Dendritic cell treated with granulocyte-macrophage colony-stimulating factor and Interleukin-4, amounts not matched to agents 40 ng/mL and 50 ng/mL, for 4 days (primary cell): ENCODE measurements around the gene ARG2.
A peak's percentile ranks its signal among the peaks of the same experiment; 100 is the strongest.

ENCODE experiments used
- H3K27ac Mint-ChIP-seq: one replicate; pipeline ENCODE4 v1.8.0; 2022; ENCODE audit warnings: mild to moderate bottlenecking, mixed read lengths
- H3K27me3 Mint-ChIP-seq: one replicate; pipeline ENCODE4 v1.8.0; 2022; ENCODE audit warnings: mild to moderate bottlenecking, mixed read lengths
- H3K36me3 Mint-ChIP-seq: one replicate; pipeline ENCODE4 v1.8.0; 2022; ENCODE audit warnings: low read depth, mixed read lengths
- H3K4me1 Mint-ChIP-seq: one replicate; pipeline ENCODE4 v1.8.0; 2022; ENCODE audit warnings: low read depth, mixed read lengths
- H3K4me3 Mint-ChIP-seq: one replicate; pipeline ENCODE4 v1.8.0; 2022; ENCODE audit warnings: mild to moderate bottlenecking, moderate library complexity, mixed read lengths
- H3K9me3 Mint-ChIP-seq: one replicate; pipeline ENCODE4 v1.8.0; 2022; ENCODE audit warnings: mixed read lengths
- intact Hi-C: fragments of 100-400 bp; cut with micrococcal nuclease; formaldehyde crosslinking; loops from one replicate; pipeline ENCODE4 v1.15.0; 2022

The ARG2 gene

DNA sequence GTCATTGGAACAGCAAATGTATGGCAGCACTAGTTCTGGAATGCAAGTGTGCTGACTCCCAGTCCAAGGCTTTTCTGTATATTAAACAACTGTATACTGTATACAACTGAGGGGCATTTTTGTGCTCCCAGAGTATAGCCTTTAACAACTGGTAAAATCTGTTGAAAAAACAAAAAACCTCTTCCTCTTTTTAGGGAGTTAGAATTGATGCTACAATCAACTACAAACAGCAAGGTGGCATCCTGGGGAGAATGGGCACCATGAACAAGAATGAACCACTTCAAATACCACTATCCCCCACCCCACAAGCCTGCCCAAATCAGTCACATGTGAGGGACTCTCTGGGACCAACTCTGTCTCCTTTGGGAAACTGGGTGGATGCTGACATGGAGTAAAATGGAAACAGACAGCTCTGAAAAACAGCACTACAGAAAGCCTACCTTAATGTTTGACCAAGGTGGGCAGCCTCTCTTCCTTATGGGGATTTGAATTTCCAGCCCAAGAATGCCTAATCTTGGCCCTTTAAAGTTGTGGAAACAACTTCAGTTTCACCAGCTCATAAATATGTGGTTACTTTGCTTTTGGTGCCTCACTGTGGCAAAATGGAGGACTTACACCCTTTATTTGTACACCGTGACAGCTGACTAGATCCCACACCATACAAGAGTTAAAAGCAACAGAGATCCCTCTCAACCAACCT, 47.2 kb downstream of the ARG2 start:
- no peaks in the 10 kb centered on the region for H3K9me3 Mint-ChIP-seq
- H3K27ac Mint-ChIP-seq, result peak overlapping the region; percentile 30
- H3K4me1 Mint-ChIP-seq, result peaks cover 77% of the 10 kb centered on the region
- peaks cover 41% of the 10 kb centered on the region for H3K36me3 Mint-ChIP-seq
- no peak overlapping the region for H3K4me3 Mint-ChIP-seq
- no peaks in the 10 kb centered on the region for H3K27me3 Mint-ChIP-seq
- intact Hi-C loops, result loop anchor here (1.0 to 2.0 kb wide), 3 partner anchors 38 to 83 kb away; no protein-coding TSS in a partner anchor

DNA sequence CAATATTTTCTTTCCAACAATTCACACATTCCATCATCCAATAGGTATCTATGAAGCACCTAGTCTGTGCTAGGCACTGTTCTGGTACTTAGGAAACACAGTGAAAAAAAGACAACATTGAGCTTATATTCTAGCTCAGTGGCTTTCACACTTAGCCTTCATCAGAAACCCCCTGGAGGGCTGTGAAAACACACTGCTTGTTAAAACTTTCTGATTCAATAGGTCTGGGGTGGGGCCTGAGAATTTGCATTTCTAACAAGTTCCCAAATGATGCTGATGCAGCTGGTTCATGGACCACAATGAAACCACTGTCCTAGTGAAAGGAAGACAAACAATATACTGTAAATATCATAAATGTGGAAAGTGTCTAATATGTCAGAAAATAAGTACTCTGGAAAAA, 48.8 kb downstream of the ARG2 start:
- intact Hi-C loops, result no loop called here
- Mint-ChIP-seq H3K4me3 (no peak overlapping the region), H3K27ac (no peak overlapping the region), H3K27me3 (no peaks in the 10 kb centered on the region), H3K9me3 (no peaks in the 10 kb centered on the region), H3K36me3 (peaks cover 40% of the 10 kb centered on the region), H3K4me1 (peaks cover 80% of the 10 kb centered on the region)

DNA sequence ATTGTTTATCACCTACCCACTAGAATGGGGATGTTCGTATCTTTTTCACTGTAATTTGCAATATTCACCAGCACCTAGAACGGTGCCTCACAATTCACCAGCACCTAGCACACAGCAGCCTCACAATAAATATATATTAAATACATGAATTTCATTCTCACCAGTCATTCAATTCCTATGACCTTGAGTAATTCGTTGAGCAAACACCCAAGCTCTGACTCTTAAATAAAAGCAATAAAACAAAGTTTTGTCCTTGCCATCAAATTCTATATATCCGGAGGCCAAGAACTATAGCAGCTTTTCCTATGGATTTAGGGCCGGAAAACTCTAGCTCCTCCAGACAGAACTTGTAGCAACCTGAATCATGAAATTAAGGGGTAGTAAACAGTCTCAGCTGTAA, 53.7 kb downstream of the ARG2 start:
- peaks cover 65% of the 10 kb centered on the region for H3K4me1 Mint-ChIP-seq
- H3K36me3 Mint-ChIP-seq, result peaks cover 68% of the 10 kb centered on the region
- intact Hi-C loops, result no loop called here
- H3K4me3 Mint-ChIP-seq, result peak overlapping the region; percentile 92
- no peaks in the 10 kb centered on the region for H3K27me3 Mint-ChIP-seq
- peak overlapping the region; percentile 96 for H3K27ac Mint-ChIP-seq
- H3K9me3 Mint-ChIP-seq, result no peaks in the 10 kb centered on the region

DNA sequence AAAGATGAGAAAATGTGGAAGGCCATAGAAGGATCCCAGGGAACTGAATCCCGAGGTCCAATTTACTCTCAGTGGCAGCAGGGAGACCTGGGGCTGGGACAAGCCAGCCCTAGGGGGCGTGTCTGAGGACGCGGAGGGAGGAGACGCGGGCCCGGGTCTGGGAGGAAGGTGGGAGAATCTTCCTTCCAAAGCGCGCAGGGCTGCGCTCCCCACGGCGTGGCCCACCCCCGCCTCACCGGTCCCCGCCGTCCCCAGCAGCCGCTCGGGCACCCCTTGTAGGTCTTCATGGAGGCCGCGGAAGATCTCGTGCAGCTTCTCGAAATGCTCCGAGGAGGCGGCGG, 54.4 kb downstream of the ARG2 start:
- H3K27me3 Mint-ChIP-seq, result no peaks in the 10 kb centered on the region
- peak overlapping the region; percentile 92 for H3K4me3 Mint-ChIP-seq
- no peaks in the 10 kb centered on the region for H3K9me3 Mint-ChIP-seq
- peaks cover 59% of the 10 kb centered on the region for H3K4me1 Mint-ChIP-seq
- peak overlapping the region; percentile 96 for H3K27ac Mint-ChIP-seq
- intact Hi-C loops, result loop anchor here (1.0 kb wide), 1 partner anchor 74 kb away; the partner anchor contains the start of gene PIGH
- peaks cover 73% of the 10 kb centered on the region for H3K36me3 Mint-ChIP-seq

DNA sequence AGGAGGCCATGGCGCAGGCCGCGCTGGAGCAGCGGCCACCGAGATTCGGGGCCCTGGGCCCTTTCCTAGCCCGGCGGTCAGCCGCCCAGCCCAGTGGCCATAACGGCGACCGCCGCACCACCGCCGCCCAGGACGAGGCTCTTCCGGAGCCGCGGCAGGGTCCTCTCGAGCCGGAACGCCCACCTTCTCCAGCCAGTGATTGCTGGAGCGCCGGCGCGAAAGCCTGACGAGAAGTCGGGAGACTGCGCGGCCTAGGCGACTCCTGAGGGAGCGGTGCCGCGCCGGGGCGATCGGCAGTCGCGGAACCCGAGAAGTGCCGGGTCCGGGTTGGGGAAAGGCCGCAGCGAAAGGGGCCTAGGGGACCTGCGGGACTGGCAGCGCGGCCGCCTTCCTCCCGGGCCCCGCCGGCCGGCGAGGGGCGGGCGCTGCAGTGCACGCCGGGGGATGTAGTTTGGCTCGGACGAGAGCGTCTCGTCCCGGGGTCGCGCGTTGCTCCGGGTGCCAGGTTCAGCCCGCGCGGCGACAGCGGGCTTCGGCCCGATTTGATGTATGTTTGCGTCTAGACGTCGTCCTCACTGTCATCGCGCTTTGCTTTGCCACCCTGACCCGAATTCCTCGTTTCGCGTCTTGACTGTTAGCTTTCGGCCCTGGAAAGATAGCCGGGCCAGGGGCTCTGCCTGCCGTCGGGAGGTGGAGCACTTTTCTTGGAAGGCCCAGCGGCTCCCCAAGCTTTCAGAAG, 54.9 kb downstream of the ARG2 start, which contains the start of gene VTI1B:
Gene VTI1B, minus strand, starts transcription at position 153 of the 739 bp plus-strand sequence. Its CDS starts 143 bp downstream, at position 10.
- Mint-ChIP-seq H3K27ac (peak within 1 kb of the TSS; percentile 96), H3K4me1 (peaks cover 53% of the 10 kb centered on the region)

DNA sequence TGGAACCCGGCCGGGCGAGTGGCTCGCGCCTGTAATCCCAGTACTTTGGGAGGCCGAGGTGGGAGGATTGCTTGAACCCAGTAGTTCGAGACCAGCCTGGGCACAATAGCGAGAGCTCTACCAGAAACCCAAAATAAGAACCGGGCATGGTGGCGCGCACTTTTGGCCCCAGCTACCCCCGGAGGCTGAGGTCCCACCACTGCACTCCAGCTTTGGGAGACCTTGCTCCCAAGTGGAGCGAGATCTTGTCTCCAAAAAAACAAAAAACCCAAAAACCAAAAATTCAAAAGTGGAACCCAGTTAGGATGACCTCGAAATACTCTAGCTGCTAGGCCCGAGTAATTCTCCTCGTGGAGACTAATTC, 55.5 kb downstream of the ARG2 start:
- H3K9me3 Mint-ChIP-seq, result no peaks in the 10 kb centered on the region
- H3K27me3 Mint-ChIP-seq, result no peaks in the 10 kb centered on the region
- peak overlapping the region; percentile 96 for H3K27ac Mint-ChIP-seq
- peaks cover 63% of the 10 kb centered on the region for H3K36me3 Mint-ChIP-seq
- peak overlapping the region; percentile 92 for H3K4me3 Mint-ChIP-seq
- intact Hi-C loops, result no loop called here
- peaks cover 48% of the 10 kb centered on the region for H3K4me1 Mint-ChIP-seq

More for the DNA sequence above, 54.9 kb downstream of the ARG2 start, which contains the start of gene VTI1B:
- Mint-ChIP-seq H3K36me3 (peaks cover 69% of the 10 kb centered on the region), H3K4me3 (peak within 1 kb of the TSS; percentile 92), H3K27me3 (no peaks in the 10 kb centered on the region), H3K9me3 (no peaks in the 10 kb centered on the region)
- intact Hi-C loops, result loop anchor here (1.0 kb wide), 1 partner anchor 74 kb away; the partner anchor contains the start of gene PIGH

DNA sequence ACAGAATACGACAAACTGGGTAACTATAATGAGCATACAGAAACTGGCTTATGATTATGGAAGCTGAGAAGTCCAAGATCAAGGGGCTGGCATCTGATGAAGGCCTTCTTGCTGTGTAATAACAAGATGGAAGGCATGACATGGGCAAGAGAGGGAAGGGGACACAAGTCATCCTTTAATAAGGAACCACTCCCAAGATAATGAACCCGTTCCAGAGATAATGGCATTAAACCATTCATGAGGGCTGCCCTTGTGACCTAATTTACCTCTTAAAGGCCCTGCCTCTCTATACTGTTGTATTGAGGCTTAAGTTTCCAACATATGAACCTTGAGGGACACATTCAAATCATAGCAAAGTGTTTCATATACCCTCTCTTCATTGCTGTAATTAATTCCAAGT, 59.3 kb downstream of the ARG2 start:
- H3K36me3 Mint-ChIP-seq, result peaks cover 65% of the 10 kb centered on the region
- H3K4me3 Mint-ChIP-seq, result no peak overlapping the region
- H3K9me3 Mint-ChIP-seq, result no peaks in the 10 kb centered on the region
- H3K27me3 Mint-ChIP-seq, result no peaks in the 10 kb centered on the region
- H3K27ac Mint-ChIP-seq, result no peak overlapping the region
- intact Hi-C loops, result no loop called here
- H3K4me1 Mint-ChIP-seq, result peaks cover 31% of the 10 kb centered on the region

DNA sequence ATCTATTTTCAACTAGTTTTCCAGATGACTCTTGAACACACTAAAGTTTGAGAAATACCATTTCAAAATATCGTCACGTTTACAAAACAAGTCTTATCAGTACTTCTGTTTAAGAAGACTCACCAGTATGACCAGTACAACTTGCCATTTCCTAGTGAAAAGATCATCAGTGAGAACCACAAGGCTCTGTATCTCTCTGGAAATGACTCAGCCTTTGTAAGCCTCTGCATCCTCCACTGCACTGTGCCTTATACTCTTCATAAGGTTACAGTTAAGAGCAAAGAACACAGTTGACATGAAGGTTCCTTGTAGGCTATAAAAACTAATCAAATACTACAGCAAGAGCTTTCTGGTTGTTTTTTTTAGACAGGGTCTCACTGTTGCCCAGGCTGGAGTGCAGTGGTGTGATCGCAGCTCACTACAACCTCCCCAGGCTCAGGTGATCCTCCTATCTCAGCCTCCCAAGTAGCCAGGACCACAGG, 60.4 kb downstream of the ARG2 start:
- peak overlapping the region; percentile 86 for H3K27ac Mint-ChIP-seq
- intact Hi-C loops, result loop anchor here (2.0 kb wide), 1 partner anchor 15 kb away; the partner anchor contains the start of gene RDH11
- H3K4me1 Mint-ChIP-seq, result peaks cover 30% of the 10 kb centered on the region
- peaks cover 65% of the 10 kb centered on the region for H3K36me3 Mint-ChIP-seq
- no peaks in the 10 kb centered on the region for H3K9me3 Mint-ChIP-seq
- no peak overlapping the region for H3K4me3 Mint-ChIP-seq
- H3K27me3 Mint-ChIP-seq, result no peaks in the 10 kb centered on the region

DNA sequence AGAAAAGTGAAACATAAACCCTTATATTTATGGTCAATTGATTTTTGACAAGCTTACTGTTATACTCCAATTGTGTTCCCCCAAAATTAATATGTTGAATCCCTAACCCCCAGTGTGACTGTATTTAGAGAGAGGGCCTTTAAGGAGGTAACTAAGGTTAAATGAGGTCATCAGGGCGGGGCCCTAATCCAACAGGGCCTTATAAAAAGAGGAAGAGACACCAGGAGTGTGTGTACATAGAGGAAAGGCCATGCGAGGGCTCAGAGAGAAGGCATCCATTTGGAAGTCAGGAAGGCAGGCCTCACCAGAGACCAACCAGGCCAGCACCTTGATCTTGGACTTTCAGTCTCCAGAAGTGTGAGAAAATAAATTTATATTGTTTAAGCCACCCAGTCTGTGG, 61.2 kb downstream of the ARG2 start:
- intact Hi-C loops, result loop anchor here (2.0 kb wide), 1 partner anchor 14 kb away; the partner anchor contains the start of gene RDH11
- Mint-ChIP-seq H3K36me3 (peaks cover 73% of the 10 kb centered on the region), H3K9me3 (no peaks in the 10 kb centered on the region), H3K4me1 (peaks cover 28% of the 10 kb centered on the region), H3K27me3 (no peaks in the 10 kb centered on the region), H3K4me3 (no peak overlapping the region), H3K27ac (peak overlapping the region; percentile 86)

DNA sequence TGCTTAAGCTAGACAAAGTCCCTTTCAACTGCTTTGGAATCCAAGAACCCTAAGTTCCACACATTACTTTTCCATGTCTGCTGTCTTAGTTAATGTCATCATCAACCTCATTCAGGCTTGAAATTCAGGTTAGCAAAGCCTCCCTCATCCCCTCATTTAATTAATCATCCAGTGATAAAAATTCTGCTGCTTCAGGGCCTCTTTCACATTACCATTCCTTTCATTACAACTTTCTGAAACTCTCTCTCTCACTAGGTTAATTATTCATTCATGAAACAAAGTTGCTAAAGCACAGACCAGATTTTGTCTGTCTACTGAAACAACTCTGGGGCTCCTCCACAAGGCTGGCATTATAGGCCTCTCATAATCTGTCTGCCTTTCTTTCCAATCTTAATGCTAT, 64.1 kb downstream of the ARG2 start:
- Mint-ChIP-seq H3K27me3 (no peaks in the 10 kb centered on the region), H3K4me3 (no peak overlapping the region), H3K9me3 (no peaks in the 10 kb centered on the region), H3K27ac (no peak overlapping the region), H3K36me3 (peaks cover 77% of the 10 kb centered on the region), H3K4me1 (peaks cover 39% of the 10 kb centered on the region)
- intact Hi-C loops, result no loop called here

DNA sequence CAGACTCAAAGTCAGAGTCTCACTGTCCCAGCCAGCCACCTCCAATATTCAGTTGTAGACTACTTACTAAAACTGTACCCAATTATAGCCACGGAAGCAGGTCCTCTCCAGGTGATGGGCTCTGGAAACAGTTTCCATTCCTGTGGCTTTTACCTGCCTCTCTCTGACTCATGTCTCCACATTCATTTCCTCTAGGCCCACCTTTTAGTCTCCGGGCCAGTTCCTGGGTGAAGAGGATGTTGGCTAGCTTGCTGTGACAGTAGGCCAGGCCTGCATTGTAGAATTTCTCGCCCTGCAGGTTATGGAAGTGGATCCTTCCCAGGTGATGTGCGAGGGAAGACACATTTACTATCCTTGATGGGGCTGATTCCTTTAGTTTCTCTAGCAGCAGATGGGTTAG, 70.3 kb downstream of the ARG2 start:
- intact Hi-C loops, result no loop called here
- Mint-ChIP-seq H3K36me3 (peaks cover 79% of the 10 kb centered on the region), H3K4me1 (peaks cover 52% of the 10 kb centered on the region), H3K9me3 (no peaks in the 10 kb centered on the region), H3K27me3 (no peaks in the 10 kb centered on the region), H3K4me3 (no peak overlapping the region), H3K27ac (no peak overlapping the region)

DNA sequence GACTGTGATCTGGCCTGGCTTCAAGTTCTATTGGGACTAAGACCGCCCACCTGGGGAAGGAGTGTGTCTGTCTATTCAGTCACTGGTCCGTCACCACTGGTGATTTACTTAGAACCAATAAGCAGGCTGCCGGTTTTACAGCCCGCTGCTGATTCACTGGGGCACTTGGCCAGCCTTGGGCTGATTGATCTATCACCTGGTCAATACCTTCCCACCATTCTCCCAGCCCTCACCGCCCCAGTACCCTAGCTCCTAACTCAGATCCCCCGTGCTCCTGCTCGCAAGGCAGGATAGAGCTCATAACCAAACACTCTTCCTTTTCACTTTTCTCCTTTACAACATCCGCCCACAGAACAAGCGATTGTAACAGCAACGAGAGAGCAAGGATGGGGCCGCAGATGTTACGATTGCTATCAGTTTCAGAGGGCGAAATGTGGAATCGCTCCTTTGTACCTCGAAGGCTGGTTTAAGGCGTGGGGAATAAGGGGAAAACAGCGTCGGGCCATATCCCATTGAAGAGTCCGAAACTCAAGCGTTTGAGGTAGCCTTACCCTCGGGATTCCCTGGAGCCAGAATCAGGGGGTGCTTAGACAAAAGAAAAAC, 75.2 kb downstream of the ARG2 start:
- H3K4me3 Mint-ChIP-seq, result peak overlapping the region; percentile 89
- H3K9me3 Mint-ChIP-seq, result no peaks in the 10 kb centered on the region
- H3K36me3 Mint-ChIP-seq, result peaks cover 36% of the 10 kb centered on the region
- no peaks in the 10 kb centered on the region for H3K27me3 Mint-ChIP-seq
- H3K27ac Mint-ChIP-seq, result peak overlapping the region; percentile 91
- intact Hi-C loops, result loop anchor here (2.0 kb wide), 1 partner anchor 14 kb away; no protein-coding TSS in a partner anchor
- peaks cover 57% of the 10 kb centered on the region for H3K4me1 Mint-ChIP-seq

DNA sequence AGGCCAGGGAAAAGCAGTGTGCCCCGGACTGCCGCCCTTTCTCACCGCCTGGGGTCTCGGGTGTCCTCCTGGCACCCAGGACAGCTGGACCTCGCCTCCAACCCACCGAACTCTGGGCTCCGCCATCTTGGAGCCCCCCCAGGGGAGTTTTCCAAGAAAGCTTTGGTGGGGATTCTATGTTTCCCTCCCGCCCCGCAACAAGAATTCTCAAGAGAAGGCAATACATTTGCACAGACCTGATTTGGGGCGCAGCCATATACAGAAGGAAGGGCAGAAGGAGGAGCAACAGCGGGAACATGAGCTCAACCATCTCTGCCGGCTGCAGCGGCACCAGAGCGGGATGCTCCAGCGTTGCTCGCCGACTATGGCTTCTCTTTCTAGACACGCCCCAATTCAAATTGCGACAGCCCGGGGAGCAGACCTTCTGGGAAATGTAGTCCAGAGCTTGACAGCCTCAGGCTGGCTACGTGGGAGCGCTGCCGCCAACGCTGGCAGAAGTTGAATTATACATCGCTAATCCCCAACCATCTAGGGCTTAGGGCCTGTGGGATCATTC, 75.8 kb downstream of the ARG2 start, which contains the start of gene RDH11:
Gene RDH11, minus strand, starts transcription at position 371 of the 556 bp plus-strand sequence. Its CDS starts 61 bp downstream, at position 310.
- H3K9me3 Mint-ChIP-seq, result no peaks in the 10 kb centered on the region
- H3K4me3 Mint-ChIP-seq, result peak within 1 kb of the TSS; percentile 89
- intact Hi-C loops, result loop anchor here (2.0 kb wide), 1 partner anchor 15 kb away; no protein-coding TSS in a partner anchor
- peaks cover 30% of the 10 kb centered on the region for H3K36me3 Mint-ChIP-seq
- no peaks in the 10 kb centered on the region for H3K27me3 Mint-ChIP-seq
- H3K27ac Mint-ChIP-seq, result peak within 1 kb of the TSS; percentile 91
- peaks cover 62% of the 10 kb centered on the region for H3K4me1 Mint-ChIP-seq
